ENCODE measurements around the gene ABHD10.

Gene ABHD10

DNA sequence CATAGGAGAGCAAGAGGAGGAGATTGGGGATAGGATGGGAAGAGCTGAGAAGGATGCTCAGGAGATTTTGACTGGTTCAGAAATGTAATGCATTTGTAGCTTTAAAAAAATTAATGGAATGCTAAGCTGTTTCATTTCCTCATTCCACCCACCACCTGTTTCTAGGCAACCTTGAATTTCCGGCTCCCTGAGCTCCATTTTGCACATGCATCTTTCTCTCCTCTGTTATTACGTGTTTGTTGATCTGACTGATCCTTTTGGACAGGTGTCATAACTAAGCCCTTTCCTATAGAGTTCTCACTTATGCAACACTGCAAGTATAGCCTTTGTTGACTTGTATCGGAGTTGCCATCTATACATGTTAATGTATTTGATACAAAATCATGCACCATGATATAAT is 60.0 kb downstream of the ABHD10 start:
- DNase-seq = no peak
- TF ChIP-seq POLR2A (IDR thresholded peaks at IDR 0.05; ENCODE audit: low read length) = no peak
- no peak for TF ChIP-seq GATA1 (IDR thresholded peaks at IDR 0.05; ENCODE audit: low read depth, low read length)

DNA sequence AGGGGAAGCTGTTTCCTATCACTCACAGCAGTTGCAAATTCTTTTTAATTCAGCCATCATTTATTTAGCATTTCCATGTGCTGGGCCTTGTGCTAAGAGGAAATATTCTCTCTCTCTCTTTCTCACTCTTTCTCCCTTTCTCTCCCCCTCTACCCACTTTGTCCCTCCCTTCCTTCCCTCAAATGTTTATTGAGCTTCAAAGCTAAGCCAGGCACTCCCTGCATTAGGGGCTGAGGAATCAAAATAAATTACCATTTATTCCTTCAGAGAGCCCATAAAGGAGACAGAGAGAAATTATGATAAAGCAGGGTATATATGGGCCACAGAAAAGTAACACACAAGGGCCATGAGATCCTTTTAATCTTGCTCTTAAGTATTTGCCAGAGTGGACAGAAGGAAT is 62.5 kb downstream of the ABHD10 start:
- DNase-seq = no peak
- TF ChIP-seq GATA1 (IDR thresholded peaks at IDR 0.05; ENCODE audit: low read depth, low read length) (no peak), POLR2A (IDR thresholded peaks at IDR 0.05; ENCODE audit: low read length) (no peak)

DNA sequence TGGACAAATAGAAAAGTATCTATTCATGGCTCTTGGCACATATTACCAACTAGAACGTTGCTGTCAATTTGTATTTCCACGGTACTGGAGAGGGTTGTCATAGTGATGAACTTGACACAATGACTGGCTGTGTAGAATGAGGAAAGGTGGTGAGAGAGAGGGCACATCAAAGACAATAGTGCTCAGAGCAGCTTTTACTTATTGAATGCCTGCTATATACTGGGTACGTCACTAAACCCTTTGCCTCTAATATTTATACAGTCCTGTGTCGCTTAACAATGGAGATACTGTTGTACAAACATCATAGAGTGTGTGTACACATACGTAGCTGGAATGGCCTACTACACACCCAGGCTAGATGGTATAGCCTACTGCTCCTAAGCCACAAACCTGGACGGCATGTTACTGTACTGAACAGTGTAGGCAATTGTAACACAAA is 64.0 kb downstream of the ABHD10 start:
- no peak for TF ChIP-seq GATA1 (IDR thresholded peaks at IDR 0.05; ENCODE audit: low read depth, low read length)
- no peak for TF ChIP-seq POLR2A (IDR thresholded peaks at IDR 0.05; ENCODE audit: low read length)
- no peak for DNase-seq

All from erythroblast (primary cell).